Neural crest cell (in vitro differentiated cells): ENCODE results near the gene COL4A6. TPM values are rescaled to one million over a fixed set of nuclear protein-coding genes. Genes with fewer than 3 reads are reported as not detected.
A peak's percentile ranks its signal among the peaks of the same experiment; 100 is the strongest.
"Not testable (repeated sequence)": the region's sequence is repeated elsewhere in the genome, so short reads cannot be mapped to it uniquely, and the experiment has no call there.

Experiments used
- DNase-seq: peaks from one replicate; pipeline ENCODE4 v3.0.0; 2021; ENCODE audit warnings: low read depth, mixed read lengths, low spot score
- H3K27ac Mint-ChIP-seq: one replicate; pipeline ENCODE4 v1.8.0; 2021; ENCODE audit warnings: mild to moderate bottlenecking, mixed read lengths; ENCODE audit not compliant: unreplicated experiment
- H3K27me3 Mint-ChIP-seq: 2 replicates; pipeline ENCODE4 v1.8.0; 2021; ENCODE audit warnings: low read depth, mild to moderate bottlenecking, mixed read lengths
- H3K36me3 Mint-ChIP-seq: 2 replicates; pipeline ENCODE4 v1.8.0; 2021; ENCODE audit warnings: low read depth, mild to moderate bottlenecking, mixed read lengths
- H3K4me1 Mint-ChIP-seq: 2 replicates; pipeline ENCODE4 v1.8.0; 2021; ENCODE audit warnings: mixed read lengths
- H3K4me3 Mint-ChIP-seq: one replicate; pipeline ENCODE4 v1.8.0; 2021; ENCODE audit warnings: mild to moderate bottlenecking, mixed read lengths
- H3K9me3 Mint-ChIP-seq: 2 replicates; pipeline ENCODE4 v1.8.0; 2021; ENCODE audit warnings: mixed read lengths
- CTCF ChIP-seq: fragments of 200-600 bp; sonication (generic); conservative IDR thresholded peaks from 2 replicates; pipeline ENCODE4 v1.5.0; 2021; ENCODE audit warnings: antibody characterized with exemption, mild to moderate bottlenecking
- long read RNA-seq: library from polyadenylated mRNA; unstranded; transcript quantifications from one replicate; pipeline ENCODE4 v2.0.0, GENCODE V29; 2020
- total RNA-seq: library from RNA; stranded (reverse); gene quantifications from 2 replicates; pipeline ENCODE4 v1.2.1, GENCODE V29; 2021

COL4A6 gene
- total RNA-seq = 21.5 and 22.6 TPM in 2 replicates
- long read RNA-seq, partial matches to known transcripts = 28 of 34 reads
- long read RNA-seq, other reads (novel, unspliced or antisense) = 5 of 34 reads

- peaks cover 63% of the 10 kb centered on the region for H3K4me1 Mint-ChIP-seq
- peaks cover 3% of the 10 kb centered on the region for H3K36me3 Mint-ChIP-seq
Measured at GRCh38 chrX:108438110-108438623, at the start of gene COL4A6. COL4A6 (minus strand) TSS chrX:108438422; CDS start chrX:108438196, 226 bp downstream.

GRCh38 chrX:108485960-108486359 is 47.7 kb upstream of the COL4A6 start:
- Mint-ChIP-seq H3K4me3 (no peak overlapping the region), H3K36me3 (peaks cover 35% of the 10 kb centered on the region), H3K27me3 (no peaks in the 10 kb centered on the region), H3K27ac (no peak overlapping the region), H3K4me1 (no peaks in the 10 kb centered on the region), H3K9me3 (peaks cover 12% of the 10 kb centered on the region)
- no peak for DNase-seq
- TF ChIP-seq CTCF = no peak

More at GRCh38 chrX:108438110-108438623, at the start of gene COL4A6:
- Mint-ChIP-seq H3K27ac (peak within 1 kb of the TSS; percentile 91), H3K27me3 (peaks cover 6% of the 10 kb centered on the region), H3K4me3 (peak within 1 kb of the TSS; percentile 98), H3K9me3 (no peaks in the 10 kb centered on the region)
- TF ChIP-seq CTCF = no peak
- DNase-seq = peak; percentile 32

- DNase-seq = no peak
- H3K36me3 Mint-ChIP-seq = peaks cover 48% of the 10 kb centered on the region
- no peak for TF ChIP-seq CTCF
- H3K9me3 Mint-ChIP-seq = peaks cover 12% of the 10 kb centered on the region
- no peaks in the 10 kb centered on the region for H3K27me3 Mint-ChIP-seq
- no peak overlapping the region for H3K4me3 Mint-ChIP-seq
- H3K27ac Mint-ChIP-seq = no peak overlapping the region
- no peaks in the 10 kb centered on the region for H3K4me1 Mint-ChIP-seq
Measured at GRCh38 chrX:108484251-108484650, 46.0 kb upstream of the COL4A6 start.

- H3K4me1 Mint-ChIP-seq, DNase-seq, H3K27ac Mint-ChIP-seq, H3K27me3 Mint-ChIP-seq, H3K4me3 Mint-ChIP-seq: not testable (repeated sequence)
- Mint-ChIP-seq H3K36me3 (peaks cover 66% of the 10 kb centered on the region), H3K9me3 (peaks cover 23% of the 10 kb centered on the region)
Measured at GRCh38 chrX:108481528-108481927, 43.3 kb upstream of the COL4A6 start.

- Mint-ChIP-seq H3K4me3 (no peak overlapping the region), H3K36me3 (peaks cover 56% of the 10 kb centered on the region), H3K27ac (no peak overlapping the region), H3K27me3 (no peaks in the 10 kb centered on the region), H3K9me3 (peaks cover 38% of the 10 kb centered on the region), H3K4me1 (no peaks in the 10 kb centered on the region)
- DNase-seq = no peak
- TF ChIP-seq CTCF = no peak
Measured at GRCh38 chrX:108473979-108474378, 35.8 kb upstream of the COL4A6 start.

GRCh38 chrX:108468486-108468885 is 30.3 kb upstream of the COL4A6 start:
- Mint-ChIP-seq H3K4me3 (no peak overlapping the region), H3K27me3 (no peaks in the 10 kb centered on the region), H3K4me1 (no peaks in the 10 kb centered on the region), H3K9me3 (peaks cover 22% of the 10 kb centered on the region), H3K27ac (no peak overlapping the region), H3K36me3 (peaks cover 28% of the 10 kb centered on the region)
- no peak for DNase-seq
- no peak for TF ChIP-seq CTCF
